ENCODE measurements around the gene MAML3.
A peak's percentile ranks its signal among the peaks of the same experiment; 100 is the strongest.

The MAML3 gene

GRCh38 chr4:140096921-140097320 lies 57.1 kb downstream of the MAML3 start:
- DNase-seq: no peak

- no peak for DNase-seq
Observed at GRCh38 chr4:140096483-140096861, 57.5 kb downstream of the MAML3 start.

- DNase-seq: peak; percentile 65 to 72
Observed at GRCh38 chr4:140095694-140096482, 58.1 kb downstream of the MAML3 start.

GRCh38 chr4:140094438-140095420 lies 59.3 kb downstream of the MAML3 start:
- DNase-seq: peak; percentile 57 to 79

GRCh38 chr4:140092094-140092851 lies 61.7 kb downstream of the MAML3 start:
- DNase-seq: no peak

- DNase-seq: no peak
Observed at GRCh38 chr4:140091305-140091704, 62.7 kb downstream of the MAML3 start.

- no peak for DNase-seq
Observed at GRCh38 chr4:140090215-140090731, 63.7 kb downstream of the MAML3 start.

GRCh38 chr4:140089216-140089615 lies 64.8 kb downstream of the MAML3 start:
- no peak for DNase-seq

GRCh38 chr4:140088323-140088967 lies 65.5 kb downstream of the MAML3 start:
- DNase-seq: no peak

GRCh38 chr4:140085881-140086280 lies 68.1 kb downstream of the MAML3 start:
- DNase-seq: no peak

- DNase-seq: no peak
Observed at GRCh38 chr4:140085062-140085622, 68.8 kb downstream of the MAML3 start.

- DNase-seq: no peak
Observed at GRCh38 chr4:140084385-140084784, 69.6 kb downstream of the MAML3 start.

- no peak for DNase-seq
Observed at GRCh38 chr4:140082391-140082755, 71.6 kb downstream of the MAML3 start.

GRCh38 chr4:140081641-140082390 lies 72.2 kb downstream of the MAML3 start:
- no peak for DNase-seq

- DNase-seq: no peak
Observed at GRCh38 chr4:140080883-140081282, 73.1 kb downstream of the MAML3 start.

GRCh38 chr4:140078366-140078765 lies 75.6 kb downstream of the MAML3 start:
- no peak for DNase-seq

- no peak for DNase-seq
Observed at GRCh38 chr4:140076307-140076706, 77.7 kb downstream of the MAML3 start.

GRCh38 chr4:140071806-140072205 lies 82.2 kb downstream of the MAML3 start:
- peak; percentile 55 to 72 for DNase-seq

GRCh38 chr4:140070973-140071372 lies 83.0 kb downstream of the MAML3 start:
- no peak for DNase-seq

GRCh38 chr4:140070366-140070765 lies 83.6 kb downstream of the MAML3 start:
- DNase-seq: no peak

- no peak for DNase-seq
Observed at GRCh38 chr4:140069066-140069465, 84.9 kb downstream of the MAML3 start.

Measured in CD4-positive, alpha-beta T cell treated with Interleukin-1 beta for 1 hour (primary cell).